GM21576 (cell line): ENCODE results near the gene COL28A1.
"Not testable (repeated sequence)": the region's sequence is repeated elsewhere in the genome, so short reads cannot be mapped to it uniquely, and the experiment has no call there.

Experiments
- ATAC-seq: cut with Tn5 transposase; IDR thresholded peaks from one replicate; pipeline ENCODE4 v1.9.1; 2021; ENCODE audit warnings: mild to moderate bottlenecking, moderate library complexity; ENCODE audit not compliant: unreplicated experiment

Gene COL28A1

GRCh38 chr7:7562736-7563135, 27.1 kb upstream of the COL28A1 start:
- ATAC-seq, result no peak

- not testable (repeated sequence) for ATAC-seq
Observed at GRCh38 chr7:7561591-7561990, 25.9 kb upstream of the COL28A1 start.

- no peak for ATAC-seq
Observed at GRCh38 chr7:7557252-7557651, 21.6 kb upstream of the COL28A1 start.

- no peak for ATAC-seq
Observed at GRCh38 chr7:7556852-7557251, 21.2 kb upstream of the COL28A1 start.

DNA sequence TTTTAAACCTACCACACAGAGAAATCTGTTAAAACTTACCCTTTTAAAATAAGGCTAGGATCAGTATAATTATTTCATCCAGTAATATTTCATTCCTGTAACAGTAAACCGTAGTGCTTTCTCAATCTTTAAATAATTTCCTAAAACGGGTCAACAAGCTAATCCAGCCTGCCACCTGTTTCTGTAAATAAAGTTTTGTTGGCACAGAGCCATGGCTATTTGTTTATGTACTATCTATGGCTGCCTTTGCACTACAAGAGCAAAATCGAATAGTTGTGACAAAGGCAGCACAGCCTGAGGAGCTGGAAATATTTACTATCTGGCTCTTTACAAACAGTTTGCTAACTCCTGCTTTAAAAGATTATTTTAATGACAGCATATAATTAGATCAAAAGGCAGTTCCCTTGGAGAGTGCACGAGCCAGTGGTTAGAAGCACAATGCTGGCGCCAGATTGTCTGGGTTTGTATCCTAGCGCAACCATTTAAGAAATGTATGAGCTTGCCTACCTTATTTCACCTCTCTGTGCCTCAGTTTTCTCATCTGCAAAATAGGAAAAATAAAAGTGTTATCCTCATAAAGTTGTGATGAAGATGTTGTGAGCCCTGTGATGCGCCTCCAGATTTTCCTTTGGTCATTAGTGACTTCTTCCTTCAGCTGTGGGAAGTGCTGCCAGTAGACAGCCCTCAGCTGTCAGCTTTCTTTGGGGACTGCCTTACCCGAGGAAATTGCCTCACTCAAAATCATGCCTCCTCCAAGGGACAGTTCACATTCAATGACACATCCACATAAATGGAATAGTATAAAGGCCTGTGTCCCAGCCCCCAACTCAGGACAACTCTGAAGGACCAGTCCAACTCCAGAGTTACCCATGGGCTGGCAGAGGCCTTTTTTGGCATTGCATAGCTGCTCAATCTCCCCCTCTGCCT, 19.2 kb upstream of the COL28A1 start:
- ATAC-seq, result no peak

GRCh38 chr7:7554021-7554432, 18.4 kb upstream of the COL28A1 start:
- ATAC-seq, result no peak

- ATAC-seq, result no peak
Observed at GRCh38 chr7:7553386-7553785, 17.7 kb upstream of the COL28A1 start.

DNA sequence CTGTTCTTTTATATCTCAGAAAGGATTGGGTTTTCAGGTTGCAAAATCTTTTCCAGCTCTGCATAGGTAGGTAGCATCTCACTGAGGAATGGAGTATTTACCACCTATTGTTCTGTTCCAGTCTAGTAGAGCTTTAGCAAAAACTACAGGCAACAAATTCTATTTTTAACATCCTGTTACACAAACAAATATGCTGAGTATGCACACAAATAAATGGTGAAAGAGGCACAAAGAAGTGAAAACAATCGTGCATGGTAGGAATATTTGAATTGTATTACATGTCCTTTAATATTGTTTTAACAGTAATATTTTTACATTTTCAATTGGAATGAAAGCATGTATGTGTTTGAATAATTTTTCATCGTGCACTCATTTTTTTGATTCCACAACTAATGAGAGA, 16.5 kb upstream of the COL28A1 start:
- no peak for ATAC-seq

GRCh38 chr7:7550663-7551062, 15.0 kb upstream of the COL28A1 start:
- ATAC-seq, result no peak

DNA sequence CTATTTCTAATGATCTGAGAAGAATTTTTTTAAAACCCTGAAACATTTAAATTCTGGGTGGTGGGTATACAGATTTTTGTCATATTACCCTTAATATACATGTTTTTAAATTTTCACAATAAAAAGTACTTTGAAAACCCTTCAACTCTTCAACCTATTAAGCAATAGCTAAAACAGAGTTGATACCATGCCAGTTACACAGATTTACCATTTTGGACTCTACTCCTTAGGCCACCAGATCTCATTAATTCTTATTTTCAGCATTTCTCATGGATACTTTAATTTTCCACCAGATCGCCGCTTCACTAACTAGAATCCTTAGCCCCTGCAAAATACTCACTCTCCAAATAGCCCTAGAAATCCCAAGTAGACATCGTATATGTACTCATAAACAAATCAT, 12.7 kb upstream of the COL28A1 start:
- ATAC-seq, result no peak

DNA sequence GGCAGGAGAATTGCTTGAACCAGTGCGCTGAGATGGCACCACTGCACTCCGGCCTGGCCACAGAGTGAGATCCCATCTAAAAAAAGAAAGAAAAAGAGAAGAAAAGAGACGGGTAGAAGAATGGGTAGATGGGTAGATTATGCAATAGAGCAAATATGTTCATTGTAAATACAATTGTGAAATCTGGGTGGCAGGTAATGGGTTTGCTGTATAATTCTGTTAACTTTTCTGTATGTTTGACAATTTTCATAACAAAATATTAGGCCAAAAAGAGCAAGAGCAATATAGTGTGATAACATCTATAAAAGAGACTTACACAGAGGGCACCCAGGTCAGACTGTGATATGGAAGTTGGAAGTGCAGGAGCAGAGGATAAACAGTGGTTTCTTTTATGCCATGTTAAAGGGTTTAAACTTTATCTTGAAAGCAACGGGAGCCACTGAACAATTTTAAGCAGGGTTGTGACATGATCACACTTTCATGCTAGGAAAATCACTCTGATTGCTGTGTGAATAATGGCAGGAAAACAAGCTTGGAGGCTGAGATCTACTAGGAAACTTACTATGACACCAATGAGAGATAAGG, 6.7 kb upstream of the COL28A1 start:
- no peak for ATAC-seq

- no peak for ATAC-seq
Observed at GRCh38 chr7:7539711-7540110, 4.0 kb upstream of the COL28A1 start.

- no peak for ATAC-seq
Observed at GRCh38 chr7:7539152-7539551, 3.5 kb upstream of the COL28A1 start.

GRCh38 chr7:7537711-7538110, 2.0 kb upstream of the COL28A1 start:
- no peak for ATAC-seq

- ATAC-seq, result no peak
Observed at GRCh38 chr7:7536396-7537019, 835 bp upstream of the COL28A1 start.

- no peak for ATAC-seq
Observed at GRCh38 chr7:7533831-7534430, 1.7 kb downstream of the COL28A1 start.

- ATAC-seq, result no peak
Observed at GRCh38 chr7:7529328-7529727, 6.3 kb downstream of the COL28A1 start.

DNA sequence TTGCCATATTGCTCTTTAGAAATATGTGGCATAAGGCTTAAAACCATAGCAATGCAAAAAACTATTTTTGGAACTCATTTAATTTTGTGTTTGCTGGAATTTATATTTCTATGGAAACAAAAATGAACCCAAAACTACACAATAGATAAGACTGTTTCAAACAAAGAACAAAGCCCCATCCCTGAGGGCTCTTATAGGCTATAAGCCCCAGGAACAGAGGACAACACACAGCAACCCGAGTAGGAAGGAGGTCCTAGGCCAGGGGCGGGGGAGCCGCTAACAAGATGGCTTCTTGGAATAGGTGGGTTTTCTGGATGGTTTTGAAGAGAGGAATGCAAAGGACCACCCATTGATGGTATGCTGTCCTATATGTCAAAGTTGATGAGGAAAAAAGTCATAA, 8.6 kb downstream of the COL28A1 start:
- no peak for ATAC-seq

GRCh38 chr7:7526006-7526405, 9.7 kb downstream of the COL28A1 start:
- ATAC-seq, result no peak

DNA sequence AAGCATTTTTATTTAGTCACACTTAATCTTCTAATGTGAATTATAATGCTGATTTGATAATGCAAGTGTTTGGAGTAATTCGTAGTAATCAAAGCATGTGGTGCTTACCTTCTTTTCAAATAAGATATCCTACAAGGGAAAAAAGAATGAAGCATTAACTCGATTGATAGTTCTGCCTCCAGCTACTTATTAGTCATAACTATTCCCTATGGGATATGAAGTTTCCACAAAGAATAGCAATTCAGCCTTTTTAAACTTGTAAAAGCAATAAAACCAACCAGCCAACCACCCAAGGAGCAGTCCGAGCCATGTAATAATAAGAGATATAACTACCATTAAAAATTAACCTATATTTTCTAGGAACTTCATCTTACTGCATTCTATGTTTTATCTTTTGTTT, 11.6 kb downstream of the COL28A1 start:
- ATAC-seq, result no peak

DNA sequence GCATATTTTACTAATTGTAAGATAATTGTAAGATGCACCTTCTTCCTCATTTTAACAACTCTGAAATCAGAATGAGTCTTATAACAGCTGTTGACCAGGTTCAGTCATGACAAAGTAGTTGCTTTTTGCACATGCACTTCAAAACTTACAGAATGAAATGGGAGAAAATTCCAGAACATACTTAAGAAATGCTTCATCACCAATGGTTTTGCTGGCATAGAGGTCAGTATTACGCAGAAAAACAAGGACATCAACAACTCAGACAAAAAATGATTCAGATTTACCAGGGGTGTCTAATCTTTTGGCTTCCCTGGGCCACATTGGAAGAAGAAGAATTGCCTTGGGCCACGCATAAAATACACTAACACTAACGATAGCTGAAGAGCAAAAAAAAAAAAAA, 13.3 kb downstream of the COL28A1 start:
- ATAC-seq, result no peak

DNA sequence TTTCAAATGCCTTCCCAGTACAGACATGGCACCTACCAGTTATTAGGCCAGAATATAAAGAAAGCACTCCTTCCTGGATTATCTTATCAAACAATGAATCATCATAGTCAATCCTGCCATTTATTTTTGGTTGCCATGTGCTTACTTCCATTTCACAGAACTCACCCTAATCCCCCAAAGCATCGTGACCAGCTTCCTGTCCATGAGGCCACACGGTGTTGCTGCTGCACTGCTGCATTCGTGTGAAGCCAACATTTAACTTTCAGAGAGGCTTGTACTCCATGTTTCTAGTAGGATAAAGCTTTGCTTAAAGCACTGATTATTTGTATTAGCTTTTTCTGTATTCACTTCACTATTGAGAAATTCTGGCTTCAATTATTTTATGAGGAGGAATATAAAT, 14.4 kb downstream of the COL28A1 start:
- ATAC-seq, result no peak
